B cell (primary cell): Measurements from ENCODE around the gene CHRNA4.

ENCODE experiments used
- EZH2 ChIP-seq: IDR thresholded peaks from 2 replicates; pipeline ENCODE4 v1.6.1; 2012; ENCODE audit warnings: borderline replicate concordance, low read depth, mild to moderate bottlenecking, moderate library complexity, low read length; ENCODE audit not compliant: insufficient read depth, poor library complexity, severe bottlenecking
- TF ChIP-seq, protein P1 (sequence below): fragments of 200-600 bp; IDR thresholded peaks from one replicate; pipeline ENCODE4 v1.8.0; 2022; ENCODE audit warnings: antibody characterized with exemption, mild to moderate bottlenecking

DNA sequence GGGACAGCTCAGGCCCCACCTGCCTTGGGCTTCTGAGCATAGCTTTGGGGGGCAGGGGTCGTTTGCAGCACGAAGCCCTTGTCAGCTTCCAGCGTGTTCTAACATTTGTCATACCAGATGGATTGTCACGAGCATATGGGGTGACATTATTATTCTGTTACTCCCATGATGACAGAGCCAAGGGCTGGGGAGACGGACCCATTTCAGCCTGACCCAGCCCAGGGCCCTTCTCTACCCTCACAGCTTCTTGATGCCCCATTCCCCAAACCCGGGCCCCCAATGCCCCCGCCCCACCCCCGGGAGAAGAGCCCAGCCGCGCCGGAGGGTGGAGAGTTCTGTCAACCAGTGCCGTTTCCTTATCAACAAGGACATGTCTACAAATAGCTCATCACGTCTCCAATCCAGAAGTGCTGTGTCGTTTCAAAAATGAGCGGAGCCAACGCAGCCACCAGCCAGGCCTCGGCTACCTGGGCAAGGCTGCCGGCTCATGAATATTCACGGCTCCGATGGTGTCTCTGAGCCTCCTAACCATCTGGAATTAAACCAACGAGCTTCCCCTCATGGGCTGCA lies 9.6 kb upstream of the CHRNA4 start:
- TF ChIP-seq EZH2: no peak
- TF ChIP-seq, protein P1, sequence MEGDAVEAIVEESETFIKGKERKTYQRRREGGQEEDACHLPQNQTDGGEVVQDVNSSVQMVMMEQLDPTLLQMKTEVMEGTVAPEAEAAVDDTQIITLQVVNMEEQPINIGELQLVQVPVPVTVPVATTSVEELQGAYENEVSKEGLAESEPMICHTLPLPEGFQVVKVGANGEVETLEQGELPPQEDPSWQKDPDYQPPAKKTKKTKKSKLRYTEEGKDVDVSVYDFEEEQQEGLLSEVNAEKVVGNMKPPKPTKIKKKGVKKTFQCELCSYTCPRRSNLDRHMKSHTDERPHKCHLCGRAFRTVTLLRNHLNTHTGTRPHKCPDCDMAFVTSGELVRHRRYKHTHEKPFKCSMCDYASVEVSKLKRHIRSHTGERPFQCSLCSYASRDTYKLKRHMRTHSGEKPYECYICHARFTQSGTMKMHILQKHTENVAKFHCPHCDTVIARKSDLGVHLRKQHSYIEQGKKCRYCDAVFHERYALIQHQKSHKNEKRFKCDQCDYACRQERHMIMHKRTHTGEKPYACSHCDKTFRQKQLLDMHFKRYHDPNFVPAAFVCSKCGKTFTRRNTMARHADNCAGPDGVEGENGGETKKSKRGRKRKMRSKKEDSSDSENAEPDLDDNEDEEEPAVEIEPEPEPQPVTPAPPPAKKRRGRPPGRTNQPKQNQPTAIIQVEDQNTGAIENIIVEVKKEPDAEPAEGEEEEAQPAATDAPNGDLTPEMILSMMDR: no peak
